ENCODE data around the gene PPM1G. TPM values are rescaled to one million over a fixed set of nuclear protein-coding genes. Genes with fewer than 3 reads are reported as not detected.
A peak's percentile ranks its signal among the peaks of the same experiment; 100 is the strongest.

PPM1G gene
- total RNA-seq, 2 donors from 2014 or later, result 50.2 to 50.4 TPM

GRCh38 chr2:27441226-27441926, 32.0 kb upstream of the PPM1G start:
- ATAC-seq (ENCODE audit: insufficient number of reproducible peaks, low FRiP score, low read depth) (no peak), DNase-seq (ENCODE audit: low spot score) (no peak)
- H3K27me3 ChIP-seq (replicated peaks; ENCODE audit: insufficient read depth), result no peaks in the 10 kb centered on the region
- peaks cover 0 to 13% of the 10 kb centered on the region in 2 donors for H3K4me1 ChIP-seq (ENCODE audit: control insufficient read depth in 1 of 2, low read depth in 2 of 2)
- peaks cover 48% of the 10 kb centered on the region for H3K36me3 ChIP-seq
- no peak overlapping the region for H3K27ac ChIP-seq
- no peak overlapping the region for H3K4me3 ChIP-seq
- no peak for TF ChIP-seq CTCF (IDR thresholded peaks at IDR 0.05)
- no peaks in the 10 kb centered on the region for H3K9me3 ChIP-seq

- H3K4me3 ChIP-seq, result no peak overlapping the region
- H3K9me3 ChIP-seq, result no peaks in the 10 kb centered on the region
- TF ChIP-seq CTCF (IDR thresholded peaks at IDR 0.05), result no peak
- no peak overlapping the region for H3K27ac ChIP-seq
- no peak for DNase-seq (ENCODE audit: low spot score)
- H3K36me3 ChIP-seq, result peaks cover 67% of the 10 kb centered on the region
- H3K4me1 ChIP-seq (ENCODE audit: control insufficient read depth in 1 of 2, low read depth in 2 of 2), result peaks cover 14 to 24% of the 10 kb centered on the region in 2 donors
- no peaks in the 10 kb centered on the region for H3K27me3 ChIP-seq (replicated peaks; ENCODE audit: insufficient read depth)
- no peak for ATAC-seq (ENCODE audit: insufficient number of reproducible peaks, low FRiP score, low read depth)
Measured at GRCh38 chr2:27435628-27436027, 26.2 kb upstream of the PPM1G start.

GRCh38 chr2:27431395-27431794, 22.0 kb upstream of the PPM1G start:
- Histone ChIP-seq H3K27ac (no peak overlapping the region), H3K4me1 (ENCODE audit: control insufficient read depth in 1 of 2, low read depth in 2 of 2) (peaks cover 22 to 42% of the 10 kb centered on the region in 2 donors)
- no peak for TF ChIP-seq CTCF (IDR thresholded peaks at IDR 0.05)

GRCh38 chr2:27428978-27429541, 19.7 kb upstream of the PPM1G start:
- peak; percentile 45 for DNase-seq (ENCODE audit: low spot score)
- Histone ChIP-seq H3K36me3 (peaks cover 9% of the 10 kb centered on the region), H3K27me3 (replicated peaks; ENCODE audit: insufficient read depth) (no peaks in the 10 kb centered on the region), H3K27ac (peak overlapping the region; percentile 96), H3K4me1 (ENCODE audit: control insufficient read depth in 1 of 2, low read depth in 2 of 2) (peaks cover 22 to 42% of the 10 kb centered on the region in 2 donors), H3K9me3 (no peaks in the 10 kb centered on the region), H3K4me3 (peak overlapping the region; percentile 95)
- TF ChIP-seq CTCF (IDR thresholded peaks at IDR 0.05), result no peak
- peak; percentile 85 for ATAC-seq (ENCODE audit: insufficient number of reproducible peaks, low FRiP score, low read depth)

More at GRCh38 chr2:27431395-27431794, 22.0 kb upstream of the PPM1G start:
- H3K27me3 ChIP-seq (replicated peaks; ENCODE audit: insufficient read depth), result no peaks in the 10 kb centered on the region
- H3K9me3 ChIP-seq, result no peaks in the 10 kb centered on the region
- DNase-seq (ENCODE audit: low spot score) (no peak), ATAC-seq (ENCODE audit: insufficient number of reproducible peaks, low FRiP score, low read depth) (no peak)
- no peak overlapping the region for H3K4me3 ChIP-seq
- peaks cover 33% of the 10 kb centered on the region for H3K36me3 ChIP-seq

- peaks cover 22 to 42% of the 10 kb centered on the region in 2 donors for H3K4me1 ChIP-seq (ENCODE audit: control insufficient read depth in 1 of 2, low read depth in 2 of 2)
- H3K27me3 ChIP-seq (replicated peaks; ENCODE audit: insufficient read depth), result no peaks in the 10 kb centered on the region
- no peak for TF ChIP-seq CTCF (IDR thresholded peaks at IDR 0.05)
- peak within 1 kb of the TSS; percentile 95 for H3K4me3 ChIP-seq
- DNase-seq (ENCODE audit: low spot score) (peak; percentile 66), ATAC-seq (ENCODE audit: insufficient number of reproducible peaks, low FRiP score, low read depth) (peak; percentile 88)
- no peaks in the 10 kb centered on the region for H3K9me3 ChIP-seq
- peaks cover 3% of the 10 kb centered on the region for H3K36me3 ChIP-seq
- peak within 1 kb of the TSS; percentile 96 for H3K27ac ChIP-seq
Measured at GRCh38 chr2:27428213-27428977, 19.0 kb upstream of the PPM1G start, which contains the start of gene NRBP1. NRBP1 (plus strand) TSS chr2:27428631; CDS start chr2:27433274, 4,643 bp downstream.
